ENCODE data around the gene NDRG2. TPM values are rescaled to one million over a fixed set of nuclear protein-coding genes. Genes with fewer than 3 reads are reported as not detected.

Gene NDRG2
- total RNA-seq, 1 experiment from 2014 or later: 18.9 TPM

- intact Hi-C loops (cut with micrococcal nuclease): no loop called here
- ChIA-PET CTCF (interaction anchor here (1.5 to 3.1 kb wide), 2 partner anchors 13 to 30 kb away, joined by 3 to 19 read pairs; no protein-coding TSS in a partner anchor), RAD21 (ENCODE audit: low non-redundant PET in 1 of 2, low total read pairs in 2 of 2, uncharacterized antibody in 2 of 2, unreplicated experiment in 2 of 2) (no interaction called here), POLR2A (no interaction called here)
- no peak overlapping the region for H3K4me2 ChIP-seq (ENCODE audit: low read length)
- no peak overlapping the region for H3K9ac ChIP-seq (ENCODE audit: low read length)
- peaks cover 0 to 7% of the 10 kb centered on the region in 2 experiments; a peak in 2 of 4 replicates for H3K36me3 ChIP-seq (ENCODE audit: control insufficient read depth in 1 of 2, insufficient read depth in 2 of 2, low read length in 2 of 2)
- H3K4me1 ChIP-seq (ENCODE audit: control insufficient read depth in 1 of 2, insufficient read depth in 2 of 2, low read length in 2 of 2): peaks cover 7 to 16% of the 10 kb centered on the region in 2 experiments; a peak in 3 of 4 replicates
- H2AFZ ChIP-seq (ENCODE audit: low read depth, low read length, poor library complexity, severe bottlenecking): no peak overlapping the region
- no peak for ATAC-seq
- no peaks in the 10 kb centered on the region for H3K9me3 ChIP-seq (ENCODE audit: control insufficient read depth in 1 of 2, insufficient read depth in 1 of 2, low read depth in 1 of 2, low read length in 2 of 2)
- H3K79me2 ChIP-seq (ENCODE audit: insufficient read depth, low read length): no peaks in the 10 kb centered on the region
- no peak overlapping the region for H3K4me3 ChIP-seq (replicated peaks in 1 of 2; ENCODE audit: low read depth in 1 of 2, low read length in 2 of 2)
- H3K27me3 ChIP-seq (ENCODE audit: insufficient read depth, low read length): no peaks in the 10 kb centered on the region
- H4K20me1 ChIP-seq (ENCODE audit: insufficient read depth): no peaks in the 10 kb centered on the region
- no peak for TF ChIP-seq EZH2 (IDR thresholded peaks at IDR 0.05)
- TF ChIP-seq POLR2AphosphoS5 (IDR thresholded peaks at IDR 0.05; ENCODE audit: low read depth, low read length): no peak
- no peak for TF ChIP-seq REST (IDR thresholded peaks at IDR 0.05; ENCODE audit: low read depth)
- no peak for TF ChIP-seq YY1 (IDR thresholded peaks at IDR 0.05; ENCODE audit: extremely low read depth, insufficient replicate concordance, low read depth, low read length)
- no peak for TF ChIP-seq CEBPB (IDR thresholded peaks at IDR 0.05; ENCODE audit: low read depth)
- TF ChIP-seq SRF (IDR thresholded peaks at IDR 0.05; ENCODE audit: low read depth): no peak
- TF ChIP-seq CBX3 (IDR thresholded peaks at IDR 0.05; ENCODE audit: low read depth): no peak
- TF ChIP-seq MAX (IDR thresholded peaks at IDR 0.05): no peak
- TF ChIP-seq TCF7L2 (IDR thresholded peaks at IDR 0.05; ENCODE audit: borderline replicate concordance, extremely low read depth, insufficient read depth, insufficient read length): no peak
- no peak for TF ChIP-seq ZBTB33 (IDR thresholded peaks at IDR 0.05; ENCODE audit: extremely low read depth, insufficient replicate concordance, low read length)
- TF ChIP-seq ZFX (IDR thresholded peaks at IDR 0.05): no peak
- no peak for TF ChIP-seq ZNF274 (IDR thresholded peaks at IDR 0.05; ENCODE audit: low read depth, low read length)
- no peak for TF ChIP-seq SIN3A (IDR thresholded peaks at IDR 0.05; ENCODE audit: low read depth)
- TF ChIP-seq SP1 (IDR thresholded peaks at IDR 0.05; ENCODE audit: low read depth): no peak
- TF ChIP-seq CTCF (IDR thresholded peaks at IDR 0.05 in 2 of 3, conservative IDR thresholded peaks at IDR 0.05 in 1 of 3; ENCODE audit: borderline replicate concordance in 1 of 3, insufficient read depth in 1 of 3, low read depth in 2 of 3, low read length in 2 of 3): no peak
- no peak for TF ChIP-seq FOSL1 (IDR thresholded peaks at IDR 0.05; ENCODE audit: low read depth)
- TF ChIP-seq EGR1 (IDR thresholded peaks at IDR 0.05; ENCODE audit: low read depth): no peak
- no peak for TF ChIP-seq EZH2phosphoT487 (IDR thresholded peaks at IDR 0.05; ENCODE audit: borderline replicate concordance)
- DNase-seq (ENCODE audit: low read depth, low spot score): no peak
- BruUV-seq (replicated peaks): no TSS peak
- H3K27ac ChIP-seq (ENCODE audit: low read depth, low read length): no peak overlapping the region
- H3K9me2 ChIP-seq (ENCODE audit: insufficient read depth): no peaks in the 10 kb centered on the region
These were observed 23.6 kb downstream of the NDRG2 start for GRCh38 chr14:21001218-21001617.

Measured in HCT116 (cell line).